HepG2 (cell line): ENCODE results near the gene CRYM. TPM values are rescaled to one million over a fixed set of nuclear protein-coding genes. Genes with fewer than 3 reads are reported as not detected.

Source experiments
- ERF ChIP-seq: IDR thresholded peaks from 2 replicates; pipeline ENCODE4 v1.6.1; 2018; ENCODE audit warnings: missing biosample characterization, missing genetic modification reagents
- HDAC2 ChIP-seq: sonication (generic); formaldehyde crosslinking; IDR thresholded peaks from 2 replicates; pipeline ENCODE4 v1.4.0; 2020; ENCODE audit warnings: missing genetic modification reagents
- MAZ ChIP-seq, 2 experiments: sonication (generic) in 1 of 2; formaldehyde crosslinking in 1 of 2; IDR thresholded peaks; 2 replicates each; pipeline versions ENCODE4 v1.5.0 to v1.6.1; 2012 to 2020; ENCODE audit warnings: low read depth in 2 of 2, mild to moderate bottlenecking in 2 of 2, borderline replicate concordance in 1 of 2, improper control_type of control experiment in 1 of 2, low read length in 1 of 2, missing genetic modification reagents in 1 of 2, moderate library complexity in 1 of 2
- MEF2D ChIP-seq: sonication (generic); formaldehyde crosslinking; IDR thresholded peaks from 2 replicates; pipeline ENCODE4 v1.5.1; 2020; ENCODE audit warnings: mild to moderate bottlenecking, missing genetic modification reagents
- SALL2 ChIP-seq: sonication (generic); formaldehyde crosslinking; IDR thresholded peaks from 2 replicates; pipeline ENCODE4 v1.8.1; 2023; ENCODE audit warnings: mild to moderate bottlenecking, missing genetic modification reagents, inconsistent platforms
- SCMH1 ChIP-seq: sonication (generic); formaldehyde crosslinking; IDR thresholded peaks from 2 replicates; pipeline ENCODE4 v1.9.0; 2021; ENCODE audit warnings: missing genetic modification reagents, mild to moderate bottlenecking, borderline replicate concordance
- SIN3A ChIP-seq: IDR thresholded peaks from 2 replicates; pipeline ENCODE4 v1.6.1; 2011; ENCODE audit warnings: low read depth, mild to moderate bottlenecking, control low read depth, low read length, borderline replicate concordance
- THAP11 ChIP-seq: IDR thresholded peaks from 2 replicates; pipeline ENCODE4 v1.6.1; 2016; ENCODE audit warnings: missing biosample characterization, missing genetic modification reagents
- ZNF253 ChIP-seq: sonication (generic); formaldehyde crosslinking; IDR thresholded peaks from 2 replicates; pipeline ENCODE4 v1.8.0; 2022; ENCODE audit warnings: mild to moderate bottlenecking, missing genetic modification reagents, borderline replicate concordance
- ZNF263 ChIP-seq: sonication (generic); formaldehyde crosslinking; IDR thresholded peaks from 2 replicates; pipeline ENCODE4 v1.4.0; 2020; ENCODE audit warnings: missing genetic modification reagents
- ZNF431 ChIP-seq: sonication (generic); formaldehyde crosslinking; IDR thresholded peaks from 2 replicates; pipeline ENCODE4 v1.9.0; 2022; ENCODE audit warnings: missing genetic modification reagents, low read depth, mild to moderate bottlenecking, borderline replicate concordance
- ZNF749 ChIP-seq: sonication (generic); formaldehyde crosslinking; IDR thresholded peaks from 2 replicates; pipeline ENCODE4 v1.8.0; 2022; ENCODE audit warnings: mild to moderate bottlenecking, missing genetic modification reagents, moderate library complexity, borderline replicate concordance
- ZNF782 ChIP-seq: sonication (generic); formaldehyde crosslinking; IDR thresholded peaks from 2 replicates; pipeline ENCODE4 v1.4.0; 2020; ENCODE audit warnings: missing genetic modification reagents, mild to moderate bottlenecking, borderline replicate concordance
- polyA plus RNA-seq, 8 experiments: library from polyadenylated mRNA; depleted of rRNA in 3 of 8; stranded (reverse) in 7 of 8; unstranded in 1 of 8; fragments of >200 nt; fragmentation: Illumina TruSeq in 4 of 8; extraction: Trizol in 4 of 8; gene quantifications; 2 replicates each; pipeline versions ENCODE4 v1.2.1 to v1.2.3, GENCODE V29; 2011 to 2016; ENCODE audit warnings: low read depth in 4 of 8, missing spikeins in 1 of 8, mixed read lengths in 1 of 8; ENCODE audit not compliant: insufficient read depth in 1 of 8
- total RNA-seq, 5 experiments: library from RNA; depleted of rRNA; stranded (reverse); fragments of >200 nt; fragmentation: Illumina TruSeq; extraction: Trizol; gene quantifications; 2 replicates each; pipeline ENCODE4 v1.2.3, GENCODE V29; 2016; ENCODE audit warnings: low read depth in 1 of 5
- TF ChIP-seq, protein P1 (sequence below): sonication (generic); formaldehyde crosslinking; conservative IDR thresholded peaks from 2 replicates; pipeline ENCODE4 v1.4.0; 2020; ENCODE audit warnings: missing genetic modification reagents
- TF ChIP-seq, protein P2 (sequence below): sonication (generic); formaldehyde crosslinking; IDR thresholded peaks from 2 replicates; pipeline ENCODE4 v1.4.0; 2020; ENCODE audit warnings: mild to moderate bottlenecking, missing genetic modification reagents, borderline replicate concordance
- TF ChIP-seq, protein P3 (sequence below): sonication (generic); formaldehyde crosslinking; IDR thresholded peaks from 2 replicates; pipeline ENCODE4 v1.4.0; 2020; ENCODE audit warnings: missing genetic modification reagents, borderline replicate concordance

CRYM gene
- total and polyA plus RNA-seq, 2 of the 13 experiments (the other 11 are each of a cell fraction or from before 2014, with no cell fraction given), result 1.9 to 2.2 TPM

DNA sequence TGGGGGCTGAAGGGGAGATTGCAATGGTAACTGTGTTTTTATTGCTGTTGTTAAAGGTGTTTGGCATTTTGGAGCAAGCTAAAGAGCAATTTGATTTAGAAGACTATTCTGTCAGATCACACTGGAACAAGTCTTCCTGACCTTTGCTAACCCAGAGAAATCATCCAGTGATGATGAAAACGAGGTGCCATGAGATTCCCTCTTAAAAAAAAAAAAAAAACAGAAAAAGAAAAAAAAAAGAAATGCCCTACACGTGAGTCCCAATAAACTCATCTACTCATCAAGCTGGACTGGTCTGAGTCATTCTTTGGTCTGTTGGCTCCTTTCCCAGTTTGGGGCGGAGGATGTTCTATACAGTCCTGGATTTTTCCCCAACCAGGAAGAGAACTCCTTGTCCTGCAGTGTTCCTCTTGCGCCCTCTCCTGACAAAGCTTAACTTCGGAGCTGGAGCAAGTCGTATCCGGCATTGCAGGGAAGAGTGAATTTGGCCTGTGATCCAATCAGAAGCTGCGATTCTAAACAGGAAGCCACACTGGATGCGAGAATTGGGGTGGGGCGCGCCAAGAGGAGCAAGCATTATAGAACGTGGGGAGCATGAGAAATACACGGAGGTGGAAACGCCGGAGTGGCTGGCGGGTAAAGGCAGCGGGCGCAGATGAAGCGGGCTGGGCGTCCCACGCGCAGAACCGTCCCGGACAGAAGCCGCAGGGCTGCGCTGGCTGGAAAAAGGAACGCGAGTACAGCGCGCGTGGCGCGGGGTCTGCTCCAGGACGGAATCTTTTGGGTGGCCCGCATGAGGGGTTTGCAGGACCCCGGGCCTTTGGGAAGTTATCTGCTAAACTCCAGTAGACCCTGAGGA lies 22.4 kb upstream of the CRYM start (continued):
- TF ChIP-seq SCMH1 (CRISPR knock-in tag) (no peak), SALL2 (no peak), ZNF253 (CRISPR knock-in tag) (peak; percentile 62; the same call in 1 of the 2 replicates), HDAC2 (peak; percentile 92; the same call in 1 of the 2 replicates), ZNF263 (no peak), ZNF782 (CRISPR knock-in tag) (no peak; the same call in 1 of the 2 replicates), MAZ (IDR thresholded peaks at IDR 0.05; ENCODE audit: borderline replicate concordance, low read depth, low read length) (peak; percentile 81; the same call in 1 of the 2 replicates), MAZ (CRISPR knock-in tag; IDR thresholded peaks at IDR 0.05; ENCODE audit: low read depth) (peak; percentile 83), SIN3A (no peak), ZNF431 (CRISPR knock-in tag) (0 out of 2 replicates have a peak, but pooled peaks have one; percentile 57), MEF2D (CRISPR knock-in tag) (no peak), ERF (CRISPR knock-in tag) (peak; percentile 96), ZNF749 (peak; percentile 30; the same call in 1 of the 2 replicates), THAP11 (CRISPR knock-in tag) (peak; percentile 84)
- TF ChIP-seq, protein P1, sequence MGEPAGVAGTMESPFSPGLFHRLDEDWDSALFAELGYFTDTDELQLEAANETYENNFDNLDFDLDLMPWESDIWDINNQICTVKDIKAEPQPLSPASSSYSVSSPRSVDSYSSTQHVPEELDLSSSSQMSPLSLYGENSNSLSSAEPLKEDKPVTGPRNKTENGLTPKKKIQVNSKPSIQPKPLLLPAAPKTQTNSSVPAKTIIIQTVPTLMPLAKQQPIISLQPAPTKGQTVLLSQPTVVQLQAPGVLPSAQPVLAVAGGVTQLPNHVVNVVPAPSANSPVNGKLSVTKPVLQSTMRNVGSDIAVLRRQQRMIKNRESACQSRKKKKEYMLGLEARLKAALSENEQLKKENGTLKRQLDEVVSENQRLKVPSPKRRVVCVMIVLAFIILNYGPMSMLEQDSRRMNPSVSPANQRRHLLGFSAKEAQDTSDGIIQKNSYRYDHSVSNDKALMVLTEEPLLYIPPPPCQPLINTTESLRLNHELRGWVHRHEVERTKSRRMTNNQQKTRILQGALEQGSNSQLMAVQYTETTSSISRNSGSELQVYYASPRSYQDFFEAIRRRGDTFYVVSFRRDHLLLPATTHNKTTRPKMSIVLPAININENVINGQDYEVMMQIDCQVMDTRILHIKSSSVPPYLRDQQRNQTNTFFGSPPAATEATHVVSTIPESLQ (CRISPR knock-in tag), result peak; percentile 91
- TF ChIP-seq, protein P2, sequence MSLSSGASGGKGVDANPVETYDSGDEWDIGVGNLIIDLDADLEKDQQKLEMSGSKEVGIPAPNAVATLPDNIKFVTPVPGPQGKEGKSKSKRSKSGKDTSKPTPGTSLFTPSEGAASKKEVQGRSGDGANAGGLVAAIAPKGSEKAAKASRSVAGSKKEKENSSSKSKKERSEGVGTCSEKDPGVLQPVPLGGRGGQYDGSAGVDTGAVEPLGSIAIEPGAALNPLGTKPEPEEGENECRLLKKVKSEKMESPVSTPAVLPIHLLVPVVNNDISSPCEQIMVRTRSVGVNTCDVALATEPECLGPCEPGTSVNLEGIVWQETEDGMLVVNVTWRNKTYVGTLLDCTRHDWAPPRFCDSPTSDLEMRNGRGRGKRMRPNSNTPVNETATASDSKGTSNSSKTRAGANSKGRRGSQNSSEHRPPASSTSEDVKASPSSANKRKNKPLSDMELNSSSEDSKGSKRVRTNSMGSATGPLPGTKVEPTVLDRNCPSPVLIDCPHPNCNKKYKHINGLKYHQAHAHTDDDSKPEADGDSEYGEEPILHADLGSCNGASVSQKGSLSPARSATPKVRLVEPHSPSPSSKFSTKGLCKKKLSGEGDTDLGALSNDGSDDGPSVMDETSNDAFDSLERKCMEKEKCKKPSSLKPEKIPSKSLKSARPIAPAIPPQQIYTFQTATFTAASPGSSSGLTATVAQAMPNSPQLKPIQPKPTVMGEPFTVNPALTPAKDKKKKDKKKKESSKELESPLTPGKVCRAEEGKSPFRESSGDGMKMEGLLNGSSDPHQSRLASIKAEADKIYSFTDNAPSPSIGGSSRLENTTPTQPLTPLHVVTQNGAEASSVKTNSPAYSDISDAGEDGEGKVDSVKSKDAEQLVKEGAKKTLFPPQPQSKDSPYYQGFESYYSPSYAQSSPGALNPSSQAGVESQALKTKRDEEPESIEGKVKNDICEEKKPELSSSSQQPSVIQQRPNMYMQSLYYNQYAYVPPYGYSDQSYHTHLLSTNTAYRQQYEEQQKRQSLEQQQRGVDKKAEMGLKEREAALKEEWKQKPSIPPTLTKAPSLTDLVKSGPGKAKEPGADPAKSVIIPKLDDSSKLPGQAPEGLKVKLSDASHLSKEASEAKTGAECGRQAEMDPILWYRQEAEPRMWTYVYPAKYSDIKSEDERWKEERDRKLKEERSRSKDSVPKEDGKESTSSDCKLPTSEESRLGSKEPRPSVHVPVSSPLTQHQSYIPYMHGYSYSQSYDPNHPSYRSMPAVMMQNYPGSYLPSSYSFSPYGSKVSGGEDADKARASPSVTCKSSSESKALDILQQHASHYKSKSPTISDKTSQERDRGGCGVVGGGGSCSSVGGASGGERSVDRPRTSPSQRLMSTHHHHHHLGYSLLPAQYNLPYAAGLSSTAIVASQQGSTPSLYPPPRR (CRISPR knock-in tag), result no peak
- TF ChIP-seq, protein P3, sequence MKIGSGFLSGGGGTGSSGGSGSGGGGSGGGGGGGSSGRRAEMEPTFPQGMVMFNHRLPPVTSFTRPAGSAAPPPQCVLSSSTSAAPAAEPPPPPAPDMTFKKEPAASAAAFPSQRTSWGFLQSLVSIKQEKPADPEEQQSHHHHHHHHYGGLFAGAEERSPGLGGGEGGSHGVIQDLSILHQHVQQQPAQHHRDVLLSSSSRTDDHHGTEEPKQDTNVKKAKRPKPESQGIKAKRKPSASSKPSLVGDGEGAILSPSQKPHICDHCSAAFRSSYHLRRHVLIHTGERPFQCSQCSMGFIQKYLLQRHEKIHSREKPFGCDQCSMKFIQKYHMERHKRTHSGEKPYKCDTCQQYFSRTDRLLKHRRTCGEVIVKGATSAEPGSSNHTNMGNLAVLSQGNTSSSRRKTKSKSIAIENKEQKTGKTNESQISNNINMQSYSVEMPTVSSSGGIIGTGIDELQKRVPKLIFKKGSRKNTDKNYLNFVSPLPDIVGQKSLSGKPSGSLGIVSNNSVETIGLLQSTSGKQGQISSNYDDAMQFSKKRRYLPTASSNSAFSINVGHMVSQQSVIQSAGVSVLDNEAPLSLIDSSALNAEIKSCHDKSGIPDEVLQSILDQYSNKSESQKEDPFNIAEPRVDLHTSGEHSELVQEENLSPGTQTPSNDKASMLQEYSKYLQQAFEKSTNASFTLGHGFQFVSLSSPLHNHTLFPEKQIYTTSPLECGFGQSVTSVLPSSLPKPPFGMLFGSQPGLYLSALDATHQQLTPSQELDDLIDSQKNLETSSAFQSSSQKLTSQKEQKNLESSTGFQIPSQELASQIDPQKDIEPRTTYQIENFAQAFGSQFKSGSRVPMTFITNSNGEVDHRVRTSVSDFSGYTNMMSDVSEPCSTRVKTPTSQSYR (CRISPR knock-in tag), result peak; percentile 26; the same call in 1 of the 2 replicates
